H1 (cell line): Measurements from ENCODE around the gene CX3CR1. TPM values are rescaled to one million over a fixed set of nuclear protein-coding genes. Genes with fewer than 3 reads are reported as not detected.

Experiments
- CTCF ChIA-PET: fragments of 300-600 bp; sonication (Branson Sonifier 250); formaldehyde crosslinking; loops from one replicate; lab custom pipeline; 2021; ENCODE audit not compliant: partially characterized antibody; lab: Charles Lee
- POLR2A ChIA-PET: fragments of 300-600 bp; sonication (Branson Sonifier 250); formaldehyde crosslinking; loops from one replicate; lab custom pipeline; 2021; ENCODE audit warnings: inconsistent platforms; ENCODE audit not compliant: partially characterized antibody; lab: Charles Lee
- DNase-seq, 2 experiments: peaks; one replicate each; pipeline versions ENCODE4 v3.0.0 to v3.0.0-alpha.2; 2010 to 2022; ENCODE audit warnings: low spot score in 2 of 2, low read depth in 1 of 2, mixed read lengths in 1 of 2
- FAIRE-seq: peaks from 2 replicates; lab custom pipeline; 2011; peaks lifted over from hg19 to GRCh38; lab: Jason Lieb, UNC
- H2AFZ ChIP-seq: 2 replicates; pipeline ENCODE4 v1.8.1; 2012; ENCODE audit warnings: low read length, inconsistent platforms
- H2AK5ac ChIP-seq: 2 replicates; pipeline ENCODE4 v1.6.1; 2013; ENCODE audit warnings: low read depth, low read length
- H2BK120ac ChIP-seq: replicated peaks from 2 replicates; pipeline ENCODE3; 2013; ENCODE audit warnings: low read depth, low read length, inconsistent platforms
- H2BK12ac ChIP-seq: 2 replicates; pipeline ENCODE4 v1.6.1; 2013; ENCODE audit warnings: low read depth, low read length
- H2BK15ac ChIP-seq: 2 replicates; pipeline ENCODE4 v1.6.1; 2013; ENCODE audit warnings: low read length
- H2BK20ac ChIP-seq: 2 replicates; pipeline ENCODE4 v1.6.1; 2013; ENCODE audit warnings: low read length
- H2BK5ac ChIP-seq: 2 replicates; pipeline ENCODE4 v1.6.1; 2013; ENCODE audit warnings: low read depth, low read length
- H3K14ac ChIP-seq: 2 replicates; pipeline ENCODE4 v1.6.1; 2013; ENCODE audit warnings: inconsistent platforms; ENCODE audit not compliant: insufficient read length
- H3K18ac ChIP-seq: 2 replicates; pipeline ENCODE4 v1.6.1; 2013; ENCODE audit warnings: low read length; ENCODE audit errors: extremely low read depth
- H3K23ac ChIP-seq: 2 replicates; pipeline ENCODE4 v1.6.1; 2013; ENCODE audit warnings: inconsistent platforms; ENCODE audit not compliant: insufficient read length
- H3K23me2 ChIP-seq: 2 replicates; pipeline ENCODE4 v1.6.1; 2013; ENCODE audit warnings: low read depth, low read length
- H3K27ac ChIP-seq: 2 replicates; pipeline ENCODE4 v1.6.1; 2011; ENCODE audit warnings: low read depth, low read length, inconsistent platforms
- H3K27me3 ChIP-seq, 4 experiments: replicated peaks in 1 of 4; 1 replicate in 1 of 4; 2 replicates in 3 of 4; pipeline versions ENCODE4 v1.6.1 to v1.8.1; 2011 to 2013; ENCODE audit warnings: low read length in 3 of 4, mild to moderate bottlenecking in 3 of 4, inconsistent platforms in 2 of 4, mixed read lengths in 2 of 4, moderate library complexity in 1 of 4; ENCODE audit not compliant: control insufficient read depth in 3 of 4, insufficient read depth in 3 of 4; ENCODE audit errors: extremely low read depth in 1 of 4
- H3K36me3 ChIP-seq, 4 experiments: 2 replicates each; pipeline versions ENCODE4 v1.6.1 to v1.8.1; 2011 to 2013; ENCODE audit warnings: mild to moderate bottlenecking in 4 of 4, low read length in 3 of 4, moderate library complexity in 2 of 4, control low read depth in 1 of 4, inconsistent platforms in 1 of 4; ENCODE audit not compliant: insufficient read depth in 4 of 4, control insufficient read depth in 2 of 4
- H3K4ac ChIP-seq: replicated peaks from 2 replicates; pipeline ENCODE3; 2013; ENCODE audit warnings: low read length, low read depth, mixed read lengths, inconsistent platforms; ENCODE audit not compliant: insufficient read length
- H3K4me1 ChIP-seq, 4 experiments: replicated peaks in 1 of 4; 1 replicate in 1 of 4; 2 replicates in 3 of 4; pipeline versions ENCODE4 v1.6.1 to v1.8.1; 2011 to 2013; ENCODE audit warnings: low read length in 3 of 4, inconsistent platforms in 2 of 4, mixed read lengths in 1 of 4; ENCODE audit not compliant: insufficient read depth in 4 of 4, control insufficient read depth in 3 of 4
- H3K4me2 ChIP-seq, 2 experiments: 2 replicates each; pipeline versions ENCODE4 v1.6.1 to v1.8.1; 2011 to 2013; ENCODE audit warnings: low read depth in 2 of 2, low read length in 2 of 2, control low read depth in 1 of 2, inconsistent platforms in 1 of 2, mild to moderate bottlenecking in 1 of 2; ENCODE audit not compliant: insufficient read depth in 1 of 2
- H3K4me3 ChIP-seq, 4 experiments: fragments of 200-600, 300-600 bp in 1 of 4; sonication (generic), shearing (Covaris generic), sonication (Bioruptor Twin) in 1 of 4; 2 replicates each; pipeline versions ENCODE4 v1.5.1 to v1.8.1; 2011 to 2016; ENCODE audit warnings: low read length in 4 of 4, low read depth in 3 of 4, control low read depth in 2 of 4, inconsistent platforms in 2 of 4, mild to moderate bottlenecking in 2 of 4, mixed read lengths in 1 of 4, moderate library complexity in 1 of 4; ENCODE audit not compliant: insufficient read depth in 2 of 4; ENCODE audit errors: extremely low read depth in 1 of 4
- H3K56ac ChIP-seq: replicated peaks from 2 replicates; pipeline ENCODE3; 2013; ENCODE audit warnings: low read depth, mild to moderate bottlenecking, mixed read lengths, low read length, inconsistent platforms; ENCODE audit not compliant: insufficient read length
- H3K79me1 ChIP-seq: 2 replicates; pipeline ENCODE4 v1.6.1; 2013; ENCODE audit warnings: low read depth, low read length, control low read depth
- H3K79me2 ChIP-seq, 2 experiments: 2 replicates each; pipeline versions ENCODE4 v1.6.1 to v1.8.1; 2012 to 2013; ENCODE audit warnings: low read length in 2 of 2, mild to moderate bottlenecking in 2 of 2, inconsistent platforms in 1 of 2; ENCODE audit not compliant: insufficient read depth in 2 of 2, control insufficient read depth in 1 of 2
- H3K9ac ChIP-seq, 4 experiments: replicated peaks in 1 of 4; 1 replicate in 1 of 4; 2 replicates in 3 of 4; pipeline versions ENCODE4 v1.6.1 to v1.8.1; 2011 to 2013; ENCODE audit warnings: low read depth in 3 of 4, low read length in 3 of 4, control low read depth in 2 of 4, mild to moderate bottlenecking in 2 of 4, moderate library complexity in 2 of 4, inconsistent platforms in 1 of 4; ENCODE audit errors: extremely low read depth in 1 of 4
- H3K9me3 ChIP-seq, 2 experiments: 2 replicates each; pipeline versions ENCODE4 v1.6.1 to v1.8.1; 2012 to 2013; ENCODE audit warnings: mild to moderate bottlenecking in 2 of 2, moderate library complexity in 2 of 2, control low read depth in 1 of 2, inconsistent platforms in 1 of 2, low read depth in 1 of 2, low read length in 1 of 2, mixed read lengths in 1 of 2; ENCODE audit not compliant: insufficient read depth in 2 of 2
- H4K20me1 ChIP-seq, 2 experiments: replicated peaks in 1 of 2; 2 replicates each; pipeline versions ENCODE3 to v1.8.1; 2011 to 2013; ENCODE audit warnings: inconsistent platforms in 2 of 2, low read length in 2 of 2, mild to moderate bottlenecking in 1 of 2; ENCODE audit not compliant: insufficient read depth in 2 of 2, control insufficient read depth in 1 of 2
- H4K5ac ChIP-seq: 2 replicates; pipeline ENCODE4 v1.6.1; 2013; ENCODE audit warnings: low read length, low read depth, mixed read lengths, inconsistent platforms; ENCODE audit not compliant: insufficient read length
- H4K8ac ChIP-seq: 2 replicates; pipeline ENCODE4 v1.8.0; 2013; ENCODE audit warnings: mild to moderate bottlenecking, moderate library complexity, low read length, inconsistent platforms; ENCODE audit not compliant: insufficient read depth; ENCODE audit errors: extremely low read depth
- H4K91ac ChIP-seq: replicated peaks from 2 replicates; pipeline ENCODE3; 2013; ENCODE audit warnings: low read length, mixed read lengths, inconsistent platforms; ENCODE audit not compliant: insufficient read length
- ASH2L ChIP-seq: fragments of 200-600, 300-600 bp; sonication (generic); IDR thresholded peaks from one replicate; pipeline ENCODE4 v1.7.1; 2017; ENCODE audit warnings: low read length
- HDAC2 ChIP-seq, 2 experiments: fragments of 300-600 bp in 1 of 2; sonication (generic) in 1 of 2; IDR thresholded peaks; 2 replicates each; pipeline ENCODE4 v1.6.1; 2011 to 2012; ENCODE audit warnings: low read depth in 2 of 2, low read length in 2 of 2, mild to moderate bottlenecking in 2 of 2, moderate library complexity in 2 of 2, borderline replicate concordance in 1 of 2, inconsistent platforms in 1 of 2
- KDM1A ChIP-seq: fragments of 200-600, 300-600 bp; sonication (generic); IDR thresholded peaks from 2 replicates; pipeline ENCODE4 v1.7.1; 2016; ENCODE audit warnings: mild to moderate bottlenecking, low read length, borderline replicate concordance
- KDM5A ChIP-seq: fragments of 200-600 bp; IDR thresholded peaks from 2 replicates; pipeline ENCODE4 v1.7.1; 2012; ENCODE audit warnings: mild to moderate bottlenecking, low read length, inconsistent platforms, mixed read lengths
- RNF2 ChIP-seq: fragments of 200-900, 300-1000 bp; sonication (generic); IDR thresholded peaks from 2 replicates; pipeline ENCODE4 v1.7.1; 2016; ENCODE audit warnings: borderline replicate concordance, low read depth, mild to moderate bottlenecking, antibody characterized with exemption, low read length; ENCODE audit not compliant: poor library complexity, severe bottlenecking; ENCODE audit errors: missing control alignments
- ZNF274 ChIP-seq: IDR thresholded peaks from 2 replicates; pipeline ENCODE4 v1.7.0; 2012; ENCODE audit warnings: low read length, borderline replicate concordance; ENCODE audit errors: extremely low read depth
- WGBS, 2 experiments: shearing (Covaris generic) in 1 of 2; methylation state at CpG; one replicate each; pipeline versions ENCODE4 v1.1.6 to v1.1.7; 2013 to 2015; ENCODE audit warnings: low lambda C conversion rate in 2 of 2, mixed read lengths in 2 of 2, inconsistent platforms in 1 of 2, low coverage in 1 of 2, missing lambda C conversion rate in 1 of 2; ENCODE audit not compliant: insufficient replicate concordance in 2 of 2, insufficient coverage in 1 of 2, insufficient read length in 1 of 2; ENCODE audit errors: extremely low coverage in 1 of 2, missing lambda C conversion rate in 1 of 2; 5-methylcytosine and 5-hydroxymethylcytosine counted together
- polyA plus RNA-seq, 7 experiments: library from polyadenylated mRNA; depleted of rRNA in 3 of 7; stranded (reverse) in 5 of 7; unstranded in 2 of 7; fragments of >200 nt in 5 of 7; fragments of 200-250 nt in 2 of 7; gene quantifications; 1 replicate in 5 of 7; 2 replicates in 1 of 7; 4 replicates in 1 of 7; pipeline versions ENCODE4 v1.2.1 to v1.2.3, GENCODE V29; 2011 to 2013; ENCODE audit warnings: missing spikeins in 2 of 7, mixed read lengths in 2 of 7
- total RNA-seq: library from RNA; stranded (reverse); fragmentation: NEBNext Ultra II Directional; extraction: Animal tissue kit (Norgen Biotek cat#: 25700); gene quantifications from 2 replicates; pipeline ENCODE4 v1.2.1, GENCODE V29; 2021

Gene CX3CR1
- total and polyA plus RNA-seq, 2 of the 8 experiments (the other 6 are each of a cell fraction or from before 2014, with no cell fraction given) = 0.08 TPM; not detected in 1

GRCh38 chr3:39255503-39256325, 24.1 kb downstream of the CX3CR1 start:
- no peak overlapping the region for H3K27ac ChIP-seq
- H3K27me3 ChIP-seq = no peaks in the 10 kb centered on the region
- H4K5ac ChIP-seq = no peak overlapping the region
- POLR2A ChIA-PET = interaction anchor here (0.9 kb wide), 1 partner anchor 19 kb away, joined by 3 read pairs; no protein-coding TSS in a partner anchor
- H3K18ac ChIP-seq = no peak overlapping the region
- H2AFZ ChIP-seq = no peak overlapping the region
- no peak overlapping the region for H3K56ac ChIP-seq
- H3K9me3 ChIP-seq = no peaks in the 10 kb centered on the region
- CTCF ChIA-PET = interaction anchor here (0.8 to 1.3 kb wide), 4 partner anchors 16 to 65 kb away, joined by 3 to 4 read pairs (median 3); no protein-coding TSS in a partner anchor
- no peak overlapping the region for H2BK120ac ChIP-seq
- no peaks in the 10 kb centered on the region for H4K20me1 ChIP-seq
- no peak overlapping the region for H4K91ac ChIP-seq
- WGBS, 2 experiments = 80% methylated on average over 5 of the region's 5 CpGs; no CpG with 5 or more reads in 1 of the 2 experiments
- FAIRE-seq (no peak), DNase-seq (no peak)
- no peak overlapping the region for H3K4me3 ChIP-seq
- H3K4ac ChIP-seq = no peak overlapping the region
- no peaks in the 10 kb centered on the region for H3K23me2 ChIP-seq
- H2BK20ac ChIP-seq = no peak overlapping the region
- no peak overlapping the region for H3K9ac ChIP-seq
- H3K79me1 ChIP-seq = no peaks in the 10 kb centered on the region
- H4K8ac ChIP-seq = no peak overlapping the region
- H3K23ac ChIP-seq = no peak overlapping the region
- H2BK5ac ChIP-seq = no peak overlapping the region
- H2AK5ac ChIP-seq = no peak overlapping the region
- no peaks in the 10 kb centered on the region for H3K4me1 ChIP-seq
- H3K14ac ChIP-seq = no peak overlapping the region
- H2BK12ac ChIP-seq = no peak overlapping the region
- H3K4me2 ChIP-seq = no peak overlapping the region
- H3K36me3 ChIP-seq = no peaks in the 10 kb centered on the region
- H3K79me2 ChIP-seq = no peaks in the 10 kb centered on the region
- H2BK15ac ChIP-seq = no peak overlapping the region
- TF ChIP-seq ZNF274 = no peak
- TF ChIP-seq RNF2 = no peak
- TF ChIP-seq ASH2L = no peak
- TF ChIP-seq KDM1A = no peak
- no peak for TF ChIP-seq KDM5A
- no peak for TF ChIP-seq HDAC2 (IDR thresholded peaks at IDR 0.05; ENCODE audit: borderline replicate concordance in 1 of 2, low read depth in 2 of 2, low read length in 2 of 2)
